Measurements from ENCODE around the gene TCERG1L. TPM values are rescaled to one million over a fixed set of nuclear protein-coding genes. Genes with fewer than 3 reads are reported as not detected.

The TCERG1L gene
- total RNA-seq, 2 experiments from 2014 or later, result 0.06 TPM; not detected in 1

GRCh38 chr10:131044379-131045111, 267.0 kb downstream of the TCERG1L start:
- CTCF ChIA-PET, result no interaction called here
- POLR2A ChIA-PET, result no interaction called here
- no peaks in the 10 kb centered on the region for H3K27me3 ChIP-seq (ENCODE audit: control insufficient read depth in 1 of 2, insufficient read depth in 2 of 2, low read length in 2 of 2)
- DNase-seq (no peak), ATAC-seq (ENCODE audit: poor library complexity) (no peak)
- no peaks in the 10 kb centered on the region for H3K4me1 ChIP-seq (ENCODE audit: insufficient read depth, low read length)
- H3K36me3 ChIP-seq (ENCODE audit: insufficient read depth, low read length), result no peaks in the 10 kb centered on the region
- peaks cover 0 to 22% of the 10 kb centered on the region in 2 experiments for H3K9me3 ChIP-seq (ENCODE audit: control insufficient read depth in 1 of 2, insufficient read depth in 1 of 2, low read length in 2 of 2)
- no peak overlapping the region for H3K4me3 ChIP-seq (ENCODE audit: low read length)
- H3K36me3 Mint-ChIP-seq (ENCODE audit: low read depth), result no peaks in the 10 kb centered on the region
- no peaks in the 10 kb centered on the region for H3K27me3 Mint-ChIP-seq
- no peaks in the 10 kb centered on the region for H3K4me1 Mint-ChIP-seq (ENCODE audit: low read depth)
- no peak overlapping the region for H3K27ac Mint-ChIP-seq
- intact Hi-C loops (cut with DNase I, micrococcal nuclease), result no loop called here
- H3K4me3 Mint-ChIP-seq, result no peak overlapping the region
- no peaks in the 10 kb centered on the region for H3K9me3 Mint-ChIP-seq
- no peak overlapping the region for H3K27ac ChIP-seq (ENCODE audit: low read depth in 1 of 2, low read length in 2 of 2)
- no peak for TF ChIP-seq CTCF (IDR thresholded peaks at IDR 0.05)

GRCh38 chr10:131043039-131043691, 268.4 kb downstream of the TCERG1L start:
- Histone ChIP-seq H3K36me3 (ENCODE audit: insufficient read depth, low read length) (no peaks in the 10 kb centered on the region), H3K9me3 (ENCODE audit: control insufficient read depth in 1 of 2, insufficient read depth in 1 of 2, low read length in 2 of 2) (peaks cover 0 to 17% of the 10 kb centered on the region in 2 experiments), H3K4me3 (ENCODE audit: low read length) (no peak overlapping the region), H3K27me3 (ENCODE audit: control insufficient read depth in 1 of 2, insufficient read depth in 2 of 2, low read length in 2 of 2) (no peaks in the 10 kb centered on the region), H3K27ac (ENCODE audit: low read depth in 1 of 2, low read length in 2 of 2) (no peak overlapping the region), H3K4me1 (ENCODE audit: insufficient read depth, low read length) (no peaks in the 10 kb centered on the region)
- ATAC-seq (ENCODE audit: poor library complexity) (no peak), DNase-seq (no peak)
- Mint-ChIP-seq H3K9me3 (no peaks in the 10 kb centered on the region), H3K27me3 (no peaks in the 10 kb centered on the region), H3K4me1 (ENCODE audit: low read depth) (no peaks in the 10 kb centered on the region), H3K27ac (no peak overlapping the region), H3K4me3 (no peak overlapping the region), H3K36me3 (ENCODE audit: low read depth) (no peaks in the 10 kb centered on the region)
- POLR2A ChIA-PET, result no interaction called here
- intact Hi-C loops (cut with DNase I, micrococcal nuclease), result no loop called here
- TF ChIP-seq CTCF (IDR thresholded peaks at IDR 0.05), result no peak
- CTCF ChIA-PET, result no interaction called here

All from CD4-positive, alpha-beta T cell (primary cell).